Natural killer cell (primary cell): ENCODE measurements around the gene CLDN18. TPM values are rescaled to one million over a fixed set of nuclear protein-coding genes. Genes with fewer than 3 reads are reported as not detected.

Source experiments
- ATAC-seq, 3 donors: fragments of 150-1000 bp in 2 of 3; fragments of 200-7000 bp in 1 of 3; cut with Tn5 transposase; 1 replicate in 1 of 3; 2 replicates in 2 of 3; pipeline ENCODE4 v1.10.0; 2021; ENCODE audit warnings: mild to moderate bottlenecking in 2 of 3, moderate library complexity in 2 of 3
- DNase-seq, 2 donors: peaks; one replicate each; pipeline versions ENCODE4 v3.0.0 to v3.0.0-alpha.2; 2013 to 2021; ENCODE audit warnings: mixed read lengths in 1 of 2
- H3K27ac ChIP-seq: one replicate; pipeline ENCODE4 v1.5.1; 2013; ENCODE audit warnings: mild to moderate bottlenecking, low read length
- H3K27me3 ChIP-seq: one replicate; pipeline ENCODE4 v1.6.1; 2013; ENCODE audit warnings: low read length; ENCODE audit not compliant: control insufficient read depth, insufficient read depth
- H3K36me3 ChIP-seq: one replicate; pipeline ENCODE4 v1.6.1; 2013; ENCODE audit warnings: low read length; ENCODE audit not compliant: control insufficient read depth, insufficient read depth
- H3K4me1 ChIP-seq: one replicate; pipeline ENCODE4 v1.6.1; 2013; ENCODE audit warnings: low read length; ENCODE audit not compliant: control insufficient read depth, insufficient read depth
- H3K4me3 ChIP-seq: one replicate; pipeline ENCODE4 v1.5.1; 2013; ENCODE audit warnings: low read length
- H3K9me3 ChIP-seq: one replicate; pipeline ENCODE4 v1.6.1; 2013; ENCODE audit warnings: low read length; ENCODE audit not compliant: control insufficient read depth, insufficient read depth
- H3K27ac Mint-ChIP-seq, 2 donors: one replicate each; pipeline ENCODE4 v1.8.0; 2022; ENCODE audit warnings: mild to moderate bottlenecking in 2 of 2, mixed read lengths in 2 of 2, moderate library complexity in 1 of 2
- H3K27me3 Mint-ChIP-seq, 2 donors: one replicate each; pipeline ENCODE4 v1.8.0; 2022; ENCODE audit warnings: low read depth in 2 of 2, mixed read lengths in 2 of 2
- H3K36me3 Mint-ChIP-seq: one replicate; pipeline ENCODE4 v1.8.0; 2022; ENCODE audit warnings: mixed read lengths
- H3K4me1 Mint-ChIP-seq, 2 donors: one replicate each; pipeline ENCODE4 v1.8.0; 2022; ENCODE audit warnings: mixed read lengths in 2 of 2
- H3K4me3 Mint-ChIP-seq: one replicate; pipeline ENCODE4 v1.8.0; 2022; ENCODE audit warnings: mild to moderate bottlenecking, moderate library complexity, mixed read lengths
- H3K9me3 Mint-ChIP-seq, 2 donors: one replicate each; pipeline ENCODE4 v1.8.0; 2022; ENCODE audit warnings: mixed read lengths in 2 of 2
- WGBS: methylation state at CpG from one replicate; pipeline ENCODE4 v1.1.7; 2013; ENCODE audit warnings: missing lambda C conversion rate; ENCODE audit not compliant: insufficient coverage; 5-methylcytosine and 5-hydroxymethylcytosine counted together
- intact Hi-C: fragments of 100-400 bp; cut with micrococcal nuclease; formaldehyde crosslinking; loops from one replicate; pipeline ENCODE4 v1.14.2; 2022
- total RNA-seq, 4 donors: library from RNA; stranded (reverse); fragments of 120-200 nt in 1 of 4; gene quantifications; one replicate each; pipeline versions ENCODE4 v1.2.3 to v1.2.4, GENCODE V29; 2013 to 2022
- TF ChIP-seq, protein P1 (sequence below): fragments of 200-600 bp; IDR thresholded peaks from one replicate; pipeline ENCODE4 v1.8.0; 2022; ENCODE audit warnings: antibody characterized with exemption

Gene CLDN18
- total RNA-seq, 3 donors from 2014 or later (not counting 1 experiment from before 2014, with no cell fraction given): not detected

GRCh38 chr3:138027821-138028220 lies 17.9 kb downstream of the CLDN18 start:
- Histone ChIP-seq H3K4me1 (no peaks in the 10 kb centered on the region), H3K27me3 (no peaks in the 10 kb centered on the region), H3K9me3 (no peaks in the 10 kb centered on the region), H3K27ac (no peak overlapping the region), H3K36me3 (no peaks in the 10 kb centered on the region), H3K4me3 (no peak overlapping the region)
- Mint-ChIP-seq H3K4me3 (no peak overlapping the region), H3K4me1 (no peaks in the 10 kb centered on the region), H3K36me3 (no peaks in the 10 kb centered on the region), H3K27me3 (peaks cover 0 to 1% of the 10 kb centered on the region in 2 donors), H3K27ac (no peak overlapping the region), H3K9me3 (no peaks in the 10 kb centered on the region)
- TF ChIP-seq, protein P1, sequence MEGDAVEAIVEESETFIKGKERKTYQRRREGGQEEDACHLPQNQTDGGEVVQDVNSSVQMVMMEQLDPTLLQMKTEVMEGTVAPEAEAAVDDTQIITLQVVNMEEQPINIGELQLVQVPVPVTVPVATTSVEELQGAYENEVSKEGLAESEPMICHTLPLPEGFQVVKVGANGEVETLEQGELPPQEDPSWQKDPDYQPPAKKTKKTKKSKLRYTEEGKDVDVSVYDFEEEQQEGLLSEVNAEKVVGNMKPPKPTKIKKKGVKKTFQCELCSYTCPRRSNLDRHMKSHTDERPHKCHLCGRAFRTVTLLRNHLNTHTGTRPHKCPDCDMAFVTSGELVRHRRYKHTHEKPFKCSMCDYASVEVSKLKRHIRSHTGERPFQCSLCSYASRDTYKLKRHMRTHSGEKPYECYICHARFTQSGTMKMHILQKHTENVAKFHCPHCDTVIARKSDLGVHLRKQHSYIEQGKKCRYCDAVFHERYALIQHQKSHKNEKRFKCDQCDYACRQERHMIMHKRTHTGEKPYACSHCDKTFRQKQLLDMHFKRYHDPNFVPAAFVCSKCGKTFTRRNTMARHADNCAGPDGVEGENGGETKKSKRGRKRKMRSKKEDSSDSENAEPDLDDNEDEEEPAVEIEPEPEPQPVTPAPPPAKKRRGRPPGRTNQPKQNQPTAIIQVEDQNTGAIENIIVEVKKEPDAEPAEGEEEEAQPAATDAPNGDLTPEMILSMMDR: no peak
- no peak for ATAC-seq
- WGBS: 92% methylated on average over 4 of the region's 5 CpGs
- DNase-seq: no peak
- intact Hi-C loops: no loop called here

DNA sequence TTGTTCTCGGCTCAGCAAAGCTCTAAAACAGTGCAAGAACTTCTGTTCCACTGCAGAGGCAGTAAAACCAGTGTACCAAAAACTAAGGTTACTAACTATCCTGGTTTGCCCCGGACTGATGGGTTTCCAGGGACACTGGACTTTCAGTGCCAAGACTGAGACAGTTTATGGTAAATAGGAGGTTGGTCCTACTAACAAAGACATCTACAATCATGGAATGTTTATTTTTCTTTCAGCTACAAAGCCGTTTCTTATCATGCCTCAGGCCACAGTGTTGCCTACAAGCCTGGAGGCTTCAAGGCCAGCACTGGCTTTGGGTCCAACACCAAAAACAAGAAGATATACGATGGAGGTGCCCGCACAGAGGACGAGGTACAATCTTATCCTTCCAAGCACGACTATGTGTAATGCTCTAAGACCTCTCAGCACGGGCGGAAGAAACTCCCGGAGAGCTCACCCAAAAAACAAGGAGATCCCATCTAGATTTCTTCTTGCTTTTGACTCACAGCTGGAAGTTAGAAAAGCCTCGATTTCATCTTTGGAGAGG lies 20.8 kb downstream of the CLDN18 start:
- intact Hi-C loops: no loop called here

GRCh38 chr3:138031536-138031935 lies 21.6 kb downstream of the CLDN18 start:
- TF ChIP-seq, protein P1: no peak
- Histone ChIP-seq H3K4me3 (no peak overlapping the region), H3K4me1 (no peaks in the 10 kb centered on the region), H3K36me3 (no peaks in the 10 kb centered on the region), H3K9me3 (no peaks in the 10 kb centered on the region), H3K27ac (no peak overlapping the region), H3K27me3 (no peaks in the 10 kb centered on the region)
- no peaks in the 10 kb centered on the region for H3K9me3 Mint-ChIP-seq
- ATAC-seq (no peak), DNase-seq (no peak)
- intact Hi-C loops: no loop called here
- no peaks in the 10 kb centered on the region for H3K36me3 Mint-ChIP-seq
- no peaks in the 10 kb centered on the region for H3K4me1 Mint-ChIP-seq
- WGBS: 77% methylated on average over 1 of the region's 3 CpGs
- H3K4me3 Mint-ChIP-seq: no peak overlapping the region
- peaks cover 0 to 9% of the 10 kb centered on the region in 2 donors for H3K27me3 Mint-ChIP-seq
- no peak overlapping the region for H3K27ac Mint-ChIP-seq

More for the DNA sequence above, 20.8 kb downstream of the CLDN18 start:
- Mint-ChIP-seq H3K27me3 (peaks cover 0 to 9% of the 10 kb centered on the region in 2 donors), H3K36me3 (no peaks in the 10 kb centered on the region), H3K27ac (no peak overlapping the region), H3K4me3 (no peak overlapping the region), H3K4me1 (no peaks in the 10 kb centered on the region), H3K9me3 (no peaks in the 10 kb centered on the region)
- ATAC-seq: no peak
- no peak for DNase-seq
- no peak overlapping the region for H3K4me3 ChIP-seq
- WGBS: 86% methylated on average over 10 of the region's 11 CpGs
- no peak overlapping the region for H3K27ac ChIP-seq
- no peaks in the 10 kb centered on the region for H3K9me3 ChIP-seq
- no peaks in the 10 kb centered on the region for H3K27me3 ChIP-seq
- TF ChIP-seq, protein P1: no peak
- H3K36me3 ChIP-seq: no peaks in the 10 kb centered on the region
- H3K4me1 ChIP-seq: no peaks in the 10 kb centered on the region

DNA sequence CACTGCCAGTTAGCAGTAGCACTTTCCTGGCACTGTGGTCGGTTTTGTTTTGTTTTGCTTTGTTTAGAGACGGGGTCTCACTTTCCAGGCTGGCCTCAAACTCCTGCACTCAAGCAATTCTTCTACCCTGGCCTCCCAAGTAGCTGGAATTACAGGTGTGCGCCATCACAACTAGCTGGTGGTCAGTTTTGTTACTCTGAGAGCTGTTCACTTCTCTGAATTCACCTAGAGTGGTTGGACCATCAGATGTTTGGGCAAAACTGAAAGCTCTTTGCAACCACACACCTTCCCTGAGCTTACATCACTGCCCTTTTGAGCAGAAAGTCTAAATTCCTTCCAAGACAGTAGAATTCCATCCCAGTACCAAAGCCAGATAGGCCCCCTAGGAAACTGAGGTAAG lies 22.6 kb downstream of the CLDN18 start:
- H3K36me3 Mint-ChIP-seq: no peaks in the 10 kb centered on the region
- DNase-seq: no peak
- Histone ChIP-seq H3K27me3 (no peaks in the 10 kb centered on the region), H3K4me1 (no peaks in the 10 kb centered on the region), H3K36me3 (no peaks in the 10 kb centered on the region), H3K27ac (no peak overlapping the region), H3K4me3 (no peak overlapping the region), H3K9me3 (no peaks in the 10 kb centered on the region)
- no peak overlapping the region for H3K27ac Mint-ChIP-seq
- peaks cover 0 to 1% of the 10 kb centered on the region in 2 donors for H3K9me3 Mint-ChIP-seq
- no peak for ATAC-seq
- TF ChIP-seq, protein P1: no peak
- intact Hi-C loops: no loop called here
- H3K4me1 Mint-ChIP-seq: no peaks in the 10 kb centered on the region
- 80% methylated on average over 3 of the region's 3 CpGs for WGBS
- no peak overlapping the region for H3K4me3 Mint-ChIP-seq
- peaks cover 3 to 11% of the 10 kb centered on the region in 2 donors for H3K27me3 Mint-ChIP-seq
